OCI-LY7 (cell line): Measurements from ENCODE around the gene NLGN1. TPM values are rescaled to one million over a fixed set of nuclear protein-coding genes. Genes with fewer than 3 reads are reported as not detected.

Experiments used
- BruUV-seq: library from RNA; stranded (reverse); fragments of 400-500 nt; replicated peaks from 2 replicates; lab custom pipeline; 2021; lab: Mats Ljungman, UMichigan
- CTCF ChIA-PET: fragments of 300-600 bp; sonication (Branson Sonifier 250); formaldehyde crosslinking; loops from one replicate; lab custom pipeline; 2022; ENCODE audit warnings: antibody characterized with exemption; ENCODE audit not compliant: unreplicated experiment; lab: Charles Lee
- POLR2A ChIA-PET: fragments of 300-600 bp; sonication (Branson Sonifier 250); formaldehyde crosslinking; loops from one replicate; lab custom pipeline; 2022; ENCODE audit warnings: antibody characterized with exemption; lab: Charles Lee
- DNase-seq: peaks from one replicate; pipeline ENCODE4 v3.0.0-alpha.2; 2015; ENCODE audit warnings: low spot score
- H2AFZ ChIP-seq: fragments of 200-600 bp; sonication (generic), shearing (Covaris generic); 2 replicates; pipeline ENCODE4 v1.6.1; 2014; ENCODE audit warnings: mild to moderate bottlenecking, antibody characterized with exemption, low read length, moderate library complexity
- H3K27ac ChIP-seq: fragments of 200-600 bp; sonication (generic); 2 replicates; pipeline ENCODE4 v1.5.1; 2014; ENCODE audit warnings: mixed run types, low read depth, mild to moderate bottlenecking, moderate library complexity, low read length, inconsistent platforms; ENCODE audit not compliant: poor library complexity, severe bottlenecking
- H3K36me3 ChIP-seq: fragments of 200-600 bp; sonication (generic); 2 replicates; pipeline ENCODE4 v1.6.1; 2014; ENCODE audit warnings: mild to moderate bottlenecking, antibody characterized with exemption, low read length, moderate library complexity, mixed read lengths; ENCODE audit not compliant: insufficient read depth
- H3K4me1 ChIP-seq: fragments of 200-600 bp; sonication (generic); 2 replicates; pipeline ENCODE4 v1.5.1; 2014; ENCODE audit warnings: mild to moderate bottlenecking, low read length; ENCODE audit not compliant: insufficient read depth, poor library complexity, severe bottlenecking
- H3K4me2 ChIP-seq: fragments of 200-600 bp; sonication (generic); 2 replicates; pipeline ENCODE4 v1.6.1; 2014; ENCODE audit warnings: mild to moderate bottlenecking, low read length
- H3K4me3 ChIP-seq: fragments of 200-600 bp; sonication (generic); 2 replicates; pipeline ENCODE4 v1.5.1; 2014; ENCODE audit warnings: mild to moderate bottlenecking, low read depth, low read length; ENCODE audit not compliant: poor library complexity, severe bottlenecking
- H3K79me2 ChIP-seq: fragments of 200-600 bp; sonication (generic); 2 replicates; pipeline ENCODE4 v1.6.1; 2016; ENCODE audit warnings: low read depth, mild to moderate bottlenecking, low read length, moderate library complexity, mixed read lengths; ENCODE audit not compliant: insufficient read depth
- H3K9me2 ChIP-seq: fragments of 200-600 bp; sonication (generic); 2 replicates; pipeline ENCODE4 v1.6.1; 2016; ENCODE audit warnings: mild to moderate bottlenecking, low read length, mixed read lengths; ENCODE audit not compliant: insufficient read depth
- H3K9me3 ChIP-seq: fragments of 200-600 bp; sonication (generic); 2 replicates; pipeline ENCODE4 v1.6.1; 2014; ENCODE audit warnings: mild to moderate bottlenecking, mixed run types, low read length, mixed read lengths
- H4K20me1 ChIP-seq: fragments of 200-600 bp; sonication (generic); 2 replicates; pipeline ENCODE4 v1.6.1; 2014; ENCODE audit warnings: mild to moderate bottlenecking, antibody characterized with exemption, low read length, moderate library complexity, mixed read lengths; ENCODE audit not compliant: insufficient read depth
- EZH2phosphoT487 ChIP-seq: fragments of 200-600 bp; sonication (generic); IDR thresholded peaks from 2 replicates; pipeline ENCODE4 v1.6.1; 2018; ENCODE audit warnings: low read depth, borderline replicate concordance, mild to moderate bottlenecking, mixed run types, antibody characterized with exemption, low read length, moderate library complexity, mixed read lengths
- intact Hi-C: fragments of 100-400 bp; cut with micrococcal nuclease; formaldehyde crosslinking; loops from one replicate; pipeline ENCODE4 v1.10.0; 2022; ENCODE audit not compliant: unreplicated experiment
- total RNA-seq, 2 experiments: library from RNA; depleted of rRNA in 1 of 2; stranded (reverse); fragments of >200 nt in 1 of 2; shearing (Covaris generic) in 1 of 2; gene quantifications; 2 replicates each; pipeline ENCODE4 v1.2.3, GENCODE V29; 2014 to 2022
- TF ChIP-seq, protein P1 (sequence below): fragments of 200-600 bp; sonication (generic); conservative IDR thresholded peaks from 2 replicates; pipeline ENCODE4 v1.5.1; 2014; ENCODE audit warnings: mild to moderate bottlenecking, antibody characterized with exemption, low read length, moderate library complexity, mixed read lengths

NLGN1 gene
- total RNA-seq, 2 experiments from 2014 or later, result not detected

DNA sequence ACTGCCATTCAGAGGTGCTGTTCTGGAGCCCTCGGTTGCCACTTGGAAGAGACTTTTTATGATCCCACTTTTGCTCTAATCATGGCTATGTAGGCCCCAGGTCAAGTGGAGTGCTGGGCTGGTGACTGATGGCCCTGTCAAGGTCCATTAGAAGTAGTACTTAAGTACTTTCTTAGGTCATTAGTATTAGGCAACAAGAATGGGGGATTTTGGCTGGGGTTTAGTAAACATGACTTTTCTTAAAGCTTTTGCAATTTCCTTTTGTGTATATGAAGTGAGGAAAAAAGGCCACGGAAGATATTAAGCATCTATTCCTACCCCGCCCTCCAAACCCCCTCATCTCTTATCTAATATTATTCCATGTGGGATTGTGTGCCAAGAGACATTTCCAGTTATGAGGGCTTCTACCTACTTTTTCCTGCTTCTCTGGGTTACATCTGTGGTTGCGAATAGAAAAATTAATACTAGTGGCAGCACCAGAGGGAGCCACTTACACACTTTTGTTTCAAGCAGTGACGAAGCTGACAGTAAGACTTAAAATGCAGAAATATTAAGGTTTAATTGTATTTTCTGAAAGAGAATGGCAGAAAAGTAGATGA lies 13.9 kb downstream of the NLGN1 start:
- Histone ChIP-seq H3K36me3 (no peaks in the 10 kb centered on the region), H3K4me3 (no peak overlapping the region)
- POLR2A ChIA-PET, result no interaction called here

DNA sequence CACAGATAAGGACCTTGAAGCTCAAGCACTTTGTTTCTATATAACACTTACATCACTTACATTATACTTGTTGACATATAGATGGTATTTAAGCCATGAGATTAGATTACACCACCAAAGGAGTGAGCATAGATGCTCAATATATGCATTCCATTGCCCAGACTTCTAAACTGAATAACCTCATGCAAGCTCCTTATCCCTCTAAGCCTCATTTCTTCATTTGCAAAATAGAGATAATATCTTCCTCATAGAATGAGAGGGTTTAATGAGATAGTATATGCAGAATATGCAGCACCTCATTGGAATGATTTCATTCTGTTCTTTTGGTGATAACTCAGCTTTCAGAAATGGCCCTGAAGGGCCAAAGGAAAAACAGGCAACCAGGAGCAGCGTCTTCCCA lies 18.5 kb downstream of the NLGN1 start:
- TF ChIP-seq, protein P1, sequence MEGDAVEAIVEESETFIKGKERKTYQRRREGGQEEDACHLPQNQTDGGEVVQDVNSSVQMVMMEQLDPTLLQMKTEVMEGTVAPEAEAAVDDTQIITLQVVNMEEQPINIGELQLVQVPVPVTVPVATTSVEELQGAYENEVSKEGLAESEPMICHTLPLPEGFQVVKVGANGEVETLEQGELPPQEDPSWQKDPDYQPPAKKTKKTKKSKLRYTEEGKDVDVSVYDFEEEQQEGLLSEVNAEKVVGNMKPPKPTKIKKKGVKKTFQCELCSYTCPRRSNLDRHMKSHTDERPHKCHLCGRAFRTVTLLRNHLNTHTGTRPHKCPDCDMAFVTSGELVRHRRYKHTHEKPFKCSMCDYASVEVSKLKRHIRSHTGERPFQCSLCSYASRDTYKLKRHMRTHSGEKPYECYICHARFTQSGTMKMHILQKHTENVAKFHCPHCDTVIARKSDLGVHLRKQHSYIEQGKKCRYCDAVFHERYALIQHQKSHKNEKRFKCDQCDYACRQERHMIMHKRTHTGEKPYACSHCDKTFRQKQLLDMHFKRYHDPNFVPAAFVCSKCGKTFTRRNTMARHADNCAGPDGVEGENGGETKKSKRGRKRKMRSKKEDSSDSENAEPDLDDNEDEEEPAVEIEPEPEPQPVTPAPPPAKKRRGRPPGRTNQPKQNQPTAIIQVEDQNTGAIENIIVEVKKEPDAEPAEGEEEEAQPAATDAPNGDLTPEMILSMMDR, result no peak
- TF ChIP-seq EZH2phosphoT487, result no peak
- Histone ChIP-seq H3K9me3 (no peaks in the 10 kb centered on the region), H3K4me2 (no peak overlapping the region), H2AFZ (no peak overlapping the region), H3K4me1 (no peaks in the 10 kb centered on the region), H3K27ac (no peak overlapping the region), H3K4me3 (no peak overlapping the region), H3K79me2 (no peaks in the 10 kb centered on the region), H4K20me1 (no peaks in the 10 kb centered on the region), H3K36me3 (no peaks in the 10 kb centered on the region), H3K9me2 (no peaks in the 10 kb centered on the region)
- intact Hi-C loops, result no loop called here
- BruUV-seq, result no TSS peak
- CTCF ChIA-PET, result no interaction called here
- POLR2A ChIA-PET, result interaction anchor here (0.6 kb wide), 1 partner anchor 620 kb away, joined by 3 read pairs; no protein-coding TSS in a partner anchor
- DNase-seq, result no peak

More for the DNA sequence above, 13.9 kb downstream of the NLGN1 start:
- peak; percentile 1 for DNase-seq
- H3K4me1 ChIP-seq, result no peaks in the 10 kb centered on the region
- no peak overlapping the region for H3K27ac ChIP-seq
- TF ChIP-seq, protein P1, result peak; percentile 55
- no peak for TF ChIP-seq EZH2phosphoT487
- intact Hi-C loops, result no loop called here
- no peaks in the 10 kb centered on the region for H3K79me2 ChIP-seq
- no peak overlapping the region for H2AFZ ChIP-seq
- H3K9me3 ChIP-seq, result no peaks in the 10 kb centered on the region
- H3K4me2 ChIP-seq, result no peak overlapping the region
- H4K20me1 ChIP-seq, result no peaks in the 10 kb centered on the region
- CTCF ChIA-PET, result no interaction called here
- H3K9me2 ChIP-seq, result no peaks in the 10 kb centered on the region
- BruUV-seq, result no TSS peak

DNA sequence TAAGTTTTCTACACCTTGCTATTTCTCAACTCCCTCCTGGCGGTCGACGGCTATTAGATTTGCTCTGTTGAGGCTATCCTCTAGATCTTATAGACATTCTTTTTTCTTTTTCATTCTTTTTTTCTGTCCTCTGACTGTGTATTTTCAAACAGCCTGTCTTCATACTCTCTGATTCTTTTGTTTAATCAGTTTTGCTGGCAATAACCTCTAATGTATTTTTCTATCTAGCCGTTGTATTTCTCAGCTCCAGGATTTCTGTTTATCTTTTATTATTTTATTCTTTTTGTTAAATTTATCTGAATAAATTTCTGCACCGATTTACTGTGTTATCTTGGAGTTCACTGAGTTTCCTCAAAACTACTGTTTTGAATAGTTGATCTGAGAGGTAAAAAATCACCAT lies 31.5 kb downstream of the NLGN1 start:
- Histone ChIP-seq H3K27ac (no peak overlapping the region), H2AFZ (no peak overlapping the region), H4K20me1 (no peaks in the 10 kb centered on the region), H3K4me2 (no peak overlapping the region), H3K4me1 (no peaks in the 10 kb centered on the region), H3K4me3 (no peak overlapping the region), H3K79me2 (no peaks in the 10 kb centered on the region), H3K36me3 (no peaks in the 10 kb centered on the region), H3K9me3 (no peaks in the 10 kb centered on the region), H3K9me2 (no peaks in the 10 kb centered on the region)
- ChIA-PET CTCF (no interaction called here), POLR2A (interaction anchor here (0.8 kb wide), 1 partner anchor 22 kb away, joined by 3 read pairs; no protein-coding TSS in a partner anchor)
- no peak for DNase-seq
- intact Hi-C loops, result no loop called here
- no TSS peak for BruUV-seq
- no peak for TF ChIP-seq EZH2phosphoT487
- TF ChIP-seq, protein P1, result no peak
